Stomach (tissue), 9 donors: ENCODE results near the gene KDM4B. TPM values are rescaled to one million over a fixed set of nuclear protein-coding genes. Genes with fewer than 3 reads are reported as not detected.

Experiments used
- DNase-seq, 2 donors: peaks; one replicate each; pipeline versions ENCODE4 v3.0.0 to v3.0.0-alpha.2; 2013 to 2019
- H3K27ac ChIP-seq, 5 donors: fragments of 200-600 bp in 4 of 5; sonication (generic) in 4 of 5; one replicate each; pipeline ENCODE4 v1.5.1; 2013 to 2019; ENCODE audit warnings: mild to moderate bottlenecking in 1 of 5, moderate library complexity in 1 of 5
- H3K27me3 ChIP-seq, 3 donors: fragments of 200-600 bp; sonication (generic); one replicate each; pipeline ENCODE4 v1.5.1; 2017 to 2019; ENCODE audit warnings: mixed run types in 1 of 3
- H3K36me3 ChIP-seq, 4 donors: fragments of 200-600 bp; sonication (generic); 1 replicate in 3 of 4; 2 replicates in 1 of 4; pipeline ENCODE4 v1.5.1; 2016 to 2019
- H3K4me1 ChIP-seq, 4 donors: fragments of 200-600 bp; sonication (generic); one replicate each; pipeline ENCODE4 v1.5.1; 2016 to 2019
- H3K4me3 ChIP-seq, 4 donors: fragments of 200-600 bp; sonication (generic) in 3 of 4; one replicate each; pipeline ENCODE4 v1.5.1; 2016 to 2019; ENCODE audit warnings: mild to moderate bottlenecking in 1 of 4
- H3K9me3 ChIP-seq, 4 donors: fragments of 200-600 bp; sonication (generic); one replicate each; pipeline ENCODE4 v1.5.1; 2016 to 2019
- EP300 ChIP-seq: sonication (generic); formaldehyde crosslinking; IDR thresholded peaks from one replicate; pipeline ENCODE4 v1.6.1; 2017; ENCODE audit warnings: antibody characterized with exemption
- POLR2A ChIP-seq, 4 donors: fragments of 450-650 bp; IDR thresholded peaks; one replicate each; pipeline ENCODE4 v1.6.1; 2016; ENCODE audit warnings: antibody characterized with exemption in 4 of 4, control low read depth in 2 of 4, mild to moderate bottlenecking in 1 of 4, moderate library complexity in 1 of 4
- POLR2AphosphoS5 ChIP-seq, 3 donors: sonication (generic); formaldehyde crosslinking; IDR thresholded peaks; one replicate each; pipeline ENCODE4 v1.6.1; 2016; ENCODE audit warnings: antibody characterized with exemption in 3 of 3
- WGBS, 5 donors: extraction: QIAGEN DNeasy Blood & Tissue Kit in 3 of 5; methylation state at CpG; one replicate each; pipeline versions ENCODE4 v1.1.5 to v1.1.7; 2013 to 2018; 5-methylcytosine and 5-hydroxymethylcytosine counted together
- intact Hi-C: fragments of 100-400 bp; cut with DNase I; formaldehyde crosslinking; loops from one replicate; pipeline ENCODE4 v1.15.1; 2023; ENCODE audit warnings: low total_unique reads
- polyA plus RNA-seq, 3 donors: library from polyadenylated mRNA; stranded (reverse); fragments of 200-250 nt; gene quantifications; one replicate each; pipeline ENCODE4 v1.2.3, GENCODE V29; 2013
- total RNA-seq, 5 donors: library from RNA; depleted of rRNA; stranded (reverse); fragments of >200 nt; gene quantifications; one replicate each; pipeline versions ENCODE4 v1.1.0 to v1.2.3, GENCODE V29; 2014 to 2016
- TF ChIP-seq, protein P1 (sequence below), 7 experiments: fragments of 450-650 bp in 4 of 7; fragments of 200-600 bp in 3 of 7; sonication (generic) in 3 of 7; IDR thresholded peaks; one replicate each; pipeline ENCODE4 v1.5.1; 2016 to 2019; ENCODE audit warnings: antibody characterized with exemption in 7 of 7, control low read depth in 2 of 7, mild to moderate bottlenecking in 1 of 7
- donor health status: healthy with polysubstance abuse.
- donor health status: Bipolar disorder and iron deficiency.
- donor health status: healthy.

The KDM4B gene
- total and polyA plus RNA-seq, 8 donors, result 5.2 to 202 (median 29.4) TPM

DNA sequence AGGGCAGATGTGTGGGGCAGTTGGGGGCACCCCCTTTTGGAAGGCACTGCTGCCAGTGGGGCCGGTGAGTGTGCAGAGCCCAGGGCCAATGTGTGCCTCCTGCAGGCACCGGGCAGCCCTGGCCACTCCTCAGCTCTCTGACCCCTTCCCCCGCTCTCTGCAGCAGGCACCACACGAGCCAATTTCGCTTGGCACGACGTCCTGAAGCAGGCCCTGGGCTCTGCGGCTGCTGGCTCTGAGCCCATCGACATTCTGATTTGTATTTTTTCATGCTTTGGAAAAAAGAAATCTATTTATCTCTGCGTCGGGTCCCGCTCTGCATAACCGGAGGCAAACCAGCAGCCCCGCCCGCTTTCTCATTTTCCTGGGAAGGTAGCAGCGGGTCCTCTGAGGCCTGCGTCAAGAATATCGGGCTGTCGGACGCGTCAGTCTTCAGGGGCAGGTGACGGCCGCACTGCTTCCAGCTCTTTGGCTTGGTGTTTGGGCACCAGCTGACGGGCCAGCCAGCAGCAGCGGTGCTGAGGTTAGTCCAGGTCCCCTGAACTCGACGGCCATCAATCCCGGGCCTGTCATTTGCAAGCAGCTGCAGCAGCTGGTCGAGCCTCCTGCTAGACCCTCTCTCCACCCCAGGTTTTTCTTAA, 134.3 kb downstream of the KDM4B start:
- H3K36me3 ChIP-seq, result peaks cover 18 to 61% (median 54%) of the 10 kb centered on the region in 4 donors
- intact Hi-C loops, result no loop called here
- H3K4me1 ChIP-seq, result peaks cover 13 to 35% (median 21%) of the 10 kb centered on the region in 4 donors
- DNase-seq, result peak; percentile 80 to 84
- peak overlapping the region; percentile 48 to 73 (median 53) for H3K27ac ChIP-seq
- no peaks in the 10 kb centered on the region for H3K27me3 ChIP-seq
- H3K4me3 ChIP-seq, result peak overlapping the region in 1 of 4 donors; percentile 26
- 19 to 58% (median 23%) methylated on average over 21 to 29 of the region's 29 CpGs for WGBS, 5 donors
- TF ChIP-seq POLR2A (IDR thresholded peaks at IDR 0.05) (no peak), POLR2AphosphoS5 (IDR thresholded peaks at IDR 0.05) (peak in 1 of 3 donors; percentile 41)
- peaks cover 3 to 23% (median 20%) of the 10 kb centered on the region in 4 donors for H3K9me3 ChIP-seq

DNA sequence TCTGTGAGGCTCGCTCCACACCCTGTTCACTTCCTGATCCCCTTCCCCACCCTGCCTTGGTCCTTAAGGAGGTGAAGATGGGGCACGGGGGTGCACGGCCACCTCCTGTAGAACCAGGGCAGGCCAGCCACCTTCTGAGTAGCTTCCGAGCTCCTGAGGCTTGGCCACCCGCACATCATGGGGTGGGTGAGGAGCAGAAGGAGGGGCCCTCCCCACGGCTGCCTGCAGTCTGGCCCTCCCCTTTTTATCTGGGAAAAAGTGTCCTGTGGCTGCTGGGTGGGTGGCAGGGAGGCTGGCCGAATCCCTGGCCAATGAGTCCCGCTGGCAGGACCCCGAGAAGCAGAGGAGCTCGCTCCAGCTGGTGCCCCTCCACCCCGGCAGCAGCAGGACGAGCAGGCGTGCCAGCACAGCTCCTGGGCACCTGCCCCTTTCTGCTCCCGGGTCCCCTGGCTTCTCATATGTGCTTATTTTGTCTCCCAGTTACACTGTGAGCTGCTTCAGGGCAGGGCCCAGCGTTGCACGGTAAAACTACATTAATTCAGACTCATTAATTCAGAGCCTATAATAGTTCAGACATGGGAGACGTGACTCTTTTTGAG, 135.0 kb downstream of the KDM4B start:
- 71 to 84% (median 83%) methylated on average over 12 to 17 of the region's 17 CpGs for WGBS, 5 donors
- DNase-seq, result no peak
- Histone ChIP-seq H3K27me3 (no peaks in the 10 kb centered on the region), H3K4me3 (no peak overlapping the region), H3K27ac (peak overlapping the region in 4 of 5 donors; percentile 48 to 73 (median 56)), H3K36me3 (peaks cover 17 to 60% (median 52%) of the 10 kb centered on the region in 4 donors), H3K4me1 (peaks cover 13 to 35% (median 21%) of the 10 kb centered on the region in 4 donors), H3K9me3 (peaks cover 3 to 16% (median 13%) of the 10 kb centered on the region in 4 donors)
- intact Hi-C loops, result no loop called here
- TF ChIP-seq, protein P1, sequence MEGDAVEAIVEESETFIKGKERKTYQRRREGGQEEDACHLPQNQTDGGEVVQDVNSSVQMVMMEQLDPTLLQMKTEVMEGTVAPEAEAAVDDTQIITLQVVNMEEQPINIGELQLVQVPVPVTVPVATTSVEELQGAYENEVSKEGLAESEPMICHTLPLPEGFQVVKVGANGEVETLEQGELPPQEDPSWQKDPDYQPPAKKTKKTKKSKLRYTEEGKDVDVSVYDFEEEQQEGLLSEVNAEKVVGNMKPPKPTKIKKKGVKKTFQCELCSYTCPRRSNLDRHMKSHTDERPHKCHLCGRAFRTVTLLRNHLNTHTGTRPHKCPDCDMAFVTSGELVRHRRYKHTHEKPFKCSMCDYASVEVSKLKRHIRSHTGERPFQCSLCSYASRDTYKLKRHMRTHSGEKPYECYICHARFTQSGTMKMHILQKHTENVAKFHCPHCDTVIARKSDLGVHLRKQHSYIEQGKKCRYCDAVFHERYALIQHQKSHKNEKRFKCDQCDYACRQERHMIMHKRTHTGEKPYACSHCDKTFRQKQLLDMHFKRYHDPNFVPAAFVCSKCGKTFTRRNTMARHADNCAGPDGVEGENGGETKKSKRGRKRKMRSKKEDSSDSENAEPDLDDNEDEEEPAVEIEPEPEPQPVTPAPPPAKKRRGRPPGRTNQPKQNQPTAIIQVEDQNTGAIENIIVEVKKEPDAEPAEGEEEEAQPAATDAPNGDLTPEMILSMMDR (IDR thresholded peaks at IDR 0.05), result no peak
- no peak for TF ChIP-seq EP300
- TF ChIP-seq POLR2A (IDR thresholded peaks at IDR 0.05), result no peak
- no peak for TF ChIP-seq POLR2AphosphoS5 (IDR thresholded peaks at IDR 0.05)

DNA sequence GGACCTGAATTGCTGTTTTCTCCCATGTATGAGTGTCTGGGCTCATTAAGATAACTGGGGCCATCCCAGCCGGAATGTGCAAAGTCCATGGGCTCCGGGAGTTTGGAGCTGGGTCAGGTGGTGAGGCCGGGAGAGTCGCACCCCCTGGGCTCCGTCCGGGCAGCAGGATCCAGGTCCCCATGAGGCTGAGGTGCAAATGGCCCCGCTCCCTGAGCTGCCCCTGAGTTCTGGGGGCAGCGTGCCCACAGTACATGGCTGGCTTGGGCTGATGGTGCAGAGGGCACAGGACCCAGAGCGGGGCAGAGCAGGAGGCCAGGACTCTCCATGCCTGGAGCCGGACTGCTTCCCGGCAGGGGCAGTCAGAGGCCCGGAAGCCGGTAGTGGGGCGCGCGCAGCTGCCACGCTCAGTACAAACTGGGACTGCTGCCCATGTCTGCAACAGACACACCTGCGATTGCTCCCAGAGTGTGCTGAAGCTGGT, 136.0 kb downstream of the KDM4B start:
- H3K4me3 ChIP-seq, result no peak overlapping the region
- intact Hi-C loops, result no loop called here
- peak in 1 of 2 donors; percentile 43 for DNase-seq
- no peaks in the 10 kb centered on the region for H3K27me3 ChIP-seq
- peak overlapping the region in 1 of 5 donors; percentile 73 for H3K27ac ChIP-seq
- H3K36me3 ChIP-seq, result peaks cover 13 to 60% (median 51%) of the 10 kb centered on the region in 4 donors
- 73 to 93% (median 88%) methylated on average over 6 to 18 of the region's 18 CpGs for WGBS, 5 donors
- H3K9me3 ChIP-seq, result peaks cover 0 to 6% (median 3%) of the 10 kb centered on the region in 4 donors
- TF ChIP-seq POLR2AphosphoS5 (IDR thresholded peaks at IDR 0.05) (no peak), EP300 (no peak), POLR2A (IDR thresholded peaks at IDR 0.05) (no peak)
- TF ChIP-seq, protein P1 (IDR thresholded peaks at IDR 0.05), result no peak
- peaks cover 13 to 35% (median 21%) of the 10 kb centered on the region in 4 donors for H3K4me1 ChIP-seq

DNA sequence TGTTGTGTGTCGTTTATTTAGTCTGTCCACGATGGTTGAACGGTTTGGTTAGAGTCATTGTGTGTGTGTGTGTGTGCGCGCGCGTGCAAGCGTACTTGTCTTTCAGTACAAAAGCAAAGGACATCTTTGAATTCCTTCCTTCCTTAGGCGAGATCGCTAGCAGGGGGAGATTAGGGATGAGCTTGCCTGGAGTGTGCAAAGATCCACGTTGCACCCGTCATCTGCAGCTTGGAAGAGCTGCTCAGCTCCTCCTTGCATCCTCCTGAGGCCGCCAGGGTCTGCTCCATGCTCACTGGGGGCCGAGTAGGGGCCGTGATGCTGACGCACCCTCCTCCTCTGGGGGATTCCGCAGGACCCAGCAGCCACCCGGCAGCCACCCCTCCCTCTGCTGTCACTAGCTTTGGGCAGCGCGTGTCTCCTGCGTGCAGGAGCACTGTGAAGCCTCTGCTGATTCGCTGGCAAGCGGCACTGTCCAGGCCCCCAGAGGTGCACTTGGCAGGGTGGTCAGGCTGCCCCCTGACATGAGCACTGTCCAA, 137.3 kb downstream of the KDM4B start:
- Histone ChIP-seq H3K4me3 (no peak overlapping the region), H3K27ac (no peak overlapping the region), H3K27me3 (no peaks in the 10 kb centered on the region), H3K36me3 (peaks cover 13 to 67% (median 58%) of the 10 kb centered on the region in 4 donors), H3K9me3 (no peaks in the 10 kb centered on the region), H3K4me1 (peaks cover 13 to 35% (median 21%) of the 10 kb centered on the region in 4 donors)
- WGBS, 5 donors, result 92 to 95% (median 92%) methylated on average over 23 of the region's 23 CpGs
- TF ChIP-seq POLR2A (IDR thresholded peaks at IDR 0.05), result no peak
- TF ChIP-seq, protein P1 (IDR thresholded peaks at IDR 0.05), result no peak
- no peak for TF ChIP-seq POLR2AphosphoS5 (IDR thresholded peaks at IDR 0.05)
- TF ChIP-seq EP300, result no peak
- no peak for DNase-seq
- intact Hi-C loops, result no loop called here
